Stimulated activated naive CD4-positive, alpha-beta T cell (primary cell): ENCODE results near the gene IL1RAPL2.

Source experiments
- DNase-seq, 6 experiments: peaks; one replicate each; lab custom pipeline; 2025; lab: John Stamatoyannopoulos, UW

The IL1RAPL2 gene

GRCh38 chrX:105267167-105267566 lies 701.2 kb downstream of the IL1RAPL2 start:
- no peak for DNase-seq

DNA sequence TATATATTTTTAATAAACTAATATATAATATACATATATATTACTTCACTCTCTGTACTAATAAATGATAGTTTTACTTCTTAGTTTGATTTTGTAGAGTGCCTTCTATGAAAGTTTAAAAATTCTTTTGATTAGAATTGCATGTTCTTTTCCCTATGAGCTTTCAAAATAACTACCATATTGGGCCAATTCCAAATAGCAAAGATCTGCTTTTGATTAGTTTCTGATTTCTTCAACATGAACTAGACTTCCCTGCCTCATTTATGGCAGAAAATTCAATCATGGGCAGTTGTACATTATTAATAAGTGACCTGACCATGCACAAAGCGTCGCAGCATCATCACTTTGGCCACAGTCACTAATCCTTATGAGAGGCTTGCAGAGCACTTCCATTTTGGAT lies 703.4 kb downstream of the IL1RAPL2 start:
- DNase-seq, result no peak

- no peak for DNase-seq
These were observed 707.3 kb downstream of the IL1RAPL2 start for GRCh38 chrX:105273326-105273725.

- no peak for DNase-seq
These were observed 708.1 kb downstream of the IL1RAPL2 start for GRCh38 chrX:105274091-105274490.

GRCh38 chrX:105277132-105277531 lies 711.1 kb downstream of the IL1RAPL2 start:
- DNase-seq, result no peak

DNA sequence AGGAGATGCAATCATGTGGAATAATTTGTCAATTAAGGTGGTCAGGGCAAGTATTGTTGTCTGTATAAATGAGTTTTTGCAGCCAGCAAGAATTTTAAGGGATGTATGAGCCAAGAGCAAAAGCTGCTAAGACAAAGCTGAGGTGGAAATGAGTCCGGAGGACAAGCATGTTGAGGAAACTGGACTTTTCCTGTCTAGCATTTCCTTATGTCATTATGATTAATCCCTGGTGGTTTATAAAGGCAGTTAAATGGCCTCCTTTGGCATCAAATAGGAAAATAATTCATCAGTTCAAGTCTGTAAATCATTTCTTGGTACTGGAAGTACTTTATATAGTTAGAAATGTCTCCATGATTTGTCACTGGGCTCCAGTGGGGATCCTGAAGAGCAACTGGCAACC lies 716.1 kb downstream of the IL1RAPL2 start:
- no peak for DNase-seq

GRCh38 chrX:105297041-105297440 lies 731.0 kb downstream of the IL1RAPL2 start:
- DNase-seq, result no peak

DNA sequence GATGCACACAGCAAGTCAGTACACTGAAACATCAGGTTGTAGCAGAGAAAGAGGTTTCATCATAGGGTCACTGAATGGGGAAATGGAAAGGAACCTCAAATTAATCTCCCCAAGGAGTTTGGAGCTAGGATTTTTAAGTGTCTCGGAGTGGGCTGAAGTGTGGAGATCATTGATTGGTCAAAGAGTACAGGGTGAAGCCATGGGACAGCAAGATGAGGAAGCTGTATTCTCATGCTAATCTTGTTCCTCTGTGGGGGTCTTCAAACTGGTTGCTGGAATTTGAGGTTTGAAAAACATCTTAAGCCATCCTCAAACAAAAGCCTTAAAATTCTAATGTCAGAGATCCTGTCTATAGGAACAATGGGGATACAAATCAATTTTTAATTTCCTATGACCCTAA lies 733.3 kb downstream of the IL1RAPL2 start:
- no peak for DNase-seq

GRCh38 chrX:105302246-105302645 lies 736.2 kb downstream of the IL1RAPL2 start:
- no peak for DNase-seq

GRCh38 chrX:105307762-105308161 lies 741.8 kb downstream of the IL1RAPL2 start:
- no peak for DNase-seq

DNA sequence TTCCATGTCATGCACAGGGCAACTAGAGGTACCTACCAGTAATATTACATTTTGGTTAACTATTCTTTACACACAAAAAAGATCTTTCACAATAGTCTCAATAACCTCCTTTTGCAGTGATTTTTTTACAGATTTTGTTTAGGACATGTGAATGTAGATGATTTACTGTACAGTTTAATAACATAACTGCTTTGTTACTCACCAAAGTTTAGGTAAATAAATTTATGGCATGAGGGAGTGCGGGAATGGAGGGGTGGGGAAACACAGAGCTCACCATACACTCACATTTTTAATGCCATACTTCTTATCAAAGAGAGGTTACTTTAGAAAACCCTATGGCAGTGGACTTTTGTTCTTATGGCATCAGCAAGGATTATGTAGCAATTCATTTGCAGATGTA lies 747.6 kb downstream of the IL1RAPL2 start:
- no peak for DNase-seq

DNA sequence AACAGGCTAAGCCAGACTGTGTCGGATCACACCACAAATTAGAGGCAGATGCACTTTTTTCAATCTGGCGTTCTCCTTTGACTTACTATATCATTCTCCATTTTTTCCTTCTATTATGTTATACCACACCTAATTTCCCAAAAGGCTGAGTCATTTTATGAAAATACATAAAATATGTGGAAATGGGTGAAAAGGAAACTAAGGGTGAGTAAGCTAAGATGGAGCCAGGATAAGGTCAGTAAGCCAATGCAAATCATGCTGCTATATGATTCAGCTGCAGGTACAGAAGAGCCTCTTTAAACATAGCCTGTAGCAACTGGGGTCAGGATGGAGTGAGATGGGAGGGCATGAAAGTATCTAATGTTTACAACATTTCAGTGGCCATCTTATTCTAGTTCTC lies 748.5 kb downstream of the IL1RAPL2 start:
- DNase-seq, result no peak

DNA sequence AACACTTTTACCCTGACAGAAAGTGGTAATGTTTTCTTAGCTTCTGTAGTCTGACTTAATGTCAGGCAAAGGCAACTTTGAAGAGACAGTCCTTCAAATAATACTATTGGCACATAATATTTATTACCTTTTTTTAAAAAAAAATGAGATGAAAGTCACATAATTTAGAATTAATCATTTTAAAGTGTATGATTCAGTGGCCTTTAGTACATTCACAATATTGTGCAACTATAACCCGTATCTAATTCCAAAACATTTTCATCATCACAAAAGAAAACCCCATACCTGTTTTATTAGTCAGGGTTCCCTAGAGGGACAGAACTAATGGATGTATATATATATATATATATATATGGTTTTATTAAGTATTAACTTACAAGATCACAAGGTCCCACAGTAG lies 749.2 kb downstream of the IL1RAPL2 start:
- DNase-seq, result no peak

DNA sequence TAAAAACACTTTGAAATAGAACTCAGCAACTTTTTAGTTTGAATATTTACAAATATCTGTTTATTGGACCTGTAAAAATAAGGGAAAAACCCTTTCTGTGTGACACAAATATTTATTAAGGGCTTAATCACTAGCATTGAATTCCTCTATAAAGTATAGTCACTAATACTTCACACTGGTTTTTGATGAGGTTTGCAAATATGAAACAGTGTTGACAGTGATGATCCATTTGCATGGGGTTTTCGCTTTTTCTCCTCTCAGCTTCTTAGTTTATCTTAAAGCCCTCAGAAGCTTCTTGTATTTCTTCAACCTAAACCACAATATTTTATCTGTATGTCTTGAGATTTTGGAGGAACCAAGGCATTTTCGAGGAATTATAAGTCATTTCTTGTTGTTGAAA lies 751.1 kb downstream of the IL1RAPL2 start:
- DNase-seq, result no peak

GRCh38 chrX:105323928-105324327 lies 757.9 kb downstream of the IL1RAPL2 start:
- DNase-seq, result no peak

DNA sequence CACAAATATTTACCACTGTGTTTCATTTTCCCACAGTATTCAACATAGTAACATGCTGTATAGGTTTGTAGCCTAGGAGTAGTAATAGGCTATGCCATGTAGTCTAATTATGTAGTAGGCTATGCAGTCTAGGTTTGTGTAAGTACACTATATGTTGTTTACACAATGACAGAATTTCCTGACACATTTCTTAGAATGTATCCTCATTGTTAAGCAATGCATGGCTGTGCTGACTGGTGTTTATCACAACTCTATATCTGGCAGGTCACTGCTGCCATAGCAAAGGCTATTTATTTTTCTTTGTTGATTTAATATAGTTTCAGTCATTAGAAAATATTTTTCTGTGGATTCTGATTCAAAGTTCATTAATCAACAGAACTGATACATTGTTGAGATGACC lies 762.8 kb downstream of the IL1RAPL2 start:
- no peak for DNase-seq

- no peak for DNase-seq
These were observed 765.2 kb downstream of the IL1RAPL2 start for GRCh38 chrX:105331244-105331643.

- DNase-seq, result no peak
These were observed 781.4 kb downstream of the IL1RAPL2 start for GRCh38 chrX:105347373-105347772.

- DNase-seq, result no peak
These were observed 783.5 kb downstream of the IL1RAPL2 start for GRCh38 chrX:105349476-105349875.

GRCh38 chrX:105375816-105376215 lies 809.8 kb downstream of the IL1RAPL2 start:
- DNase-seq, result no peak

DNA sequence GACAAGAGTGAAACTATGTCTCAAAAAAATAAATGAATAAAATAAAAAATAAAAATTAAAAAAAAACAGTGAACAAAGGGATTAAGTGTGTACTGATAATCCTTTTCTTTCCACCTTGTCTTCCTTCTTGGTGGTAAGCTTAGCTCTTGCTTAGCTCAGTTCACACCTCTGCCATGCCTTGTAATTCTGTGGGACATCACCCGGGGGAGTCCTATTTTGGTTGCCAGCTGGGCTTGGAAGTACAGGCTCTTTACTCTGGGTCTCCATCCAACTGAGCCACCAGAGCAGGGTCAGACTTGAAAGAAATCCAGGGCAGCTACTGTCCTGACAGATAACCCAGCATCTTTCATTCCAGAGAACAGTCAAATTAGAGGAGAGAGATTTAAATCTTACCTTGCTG lies 858.7 kb downstream of the IL1RAPL2 start:
- no peak for DNase-seq

GRCh38 chrX:105451401-105451800 lies 885.4 kb downstream of the IL1RAPL2 start:
- no peak for DNase-seq

DNA sequence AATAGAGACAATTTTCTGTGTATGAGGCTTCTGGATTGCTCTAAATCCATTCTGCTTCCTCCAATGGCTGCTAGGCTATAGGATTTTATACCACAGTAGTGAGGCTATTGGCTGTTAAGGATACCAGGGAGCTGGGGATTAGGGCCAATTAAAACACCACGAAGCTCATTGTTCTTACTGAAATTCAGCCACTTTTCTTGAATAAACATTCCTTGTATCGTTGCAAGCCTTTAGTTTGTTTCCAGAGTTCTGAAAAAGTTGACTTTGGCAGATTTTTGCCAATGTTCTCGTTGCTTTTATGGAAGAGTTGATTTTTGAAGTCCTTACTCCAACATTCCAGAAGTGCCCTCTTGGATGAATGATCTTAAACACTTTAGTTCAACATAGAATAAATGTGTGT lies 892.8 kb downstream of the IL1RAPL2 start:
- no peak for DNase-seq

- no peak for DNase-seq
These were observed 894.4 kb downstream of the IL1RAPL2 start for GRCh38 chrX:105460376-105460775.

GRCh38 chrX:105461016-105461415 lies 895.0 kb downstream of the IL1RAPL2 start:
- DNase-seq, result no peak
